Measurements from ENCODE around the gene KIF2C.
A peak's percentile ranks its signal among the peaks of the same experiment; 100 is the strongest.
"Not testable (repeated sequence)": the region's sequence is repeated elsewhere in the genome, so short reads cannot be mapped to it uniquely, and the experiment has no call there.

KIF2C gene

DNA sequence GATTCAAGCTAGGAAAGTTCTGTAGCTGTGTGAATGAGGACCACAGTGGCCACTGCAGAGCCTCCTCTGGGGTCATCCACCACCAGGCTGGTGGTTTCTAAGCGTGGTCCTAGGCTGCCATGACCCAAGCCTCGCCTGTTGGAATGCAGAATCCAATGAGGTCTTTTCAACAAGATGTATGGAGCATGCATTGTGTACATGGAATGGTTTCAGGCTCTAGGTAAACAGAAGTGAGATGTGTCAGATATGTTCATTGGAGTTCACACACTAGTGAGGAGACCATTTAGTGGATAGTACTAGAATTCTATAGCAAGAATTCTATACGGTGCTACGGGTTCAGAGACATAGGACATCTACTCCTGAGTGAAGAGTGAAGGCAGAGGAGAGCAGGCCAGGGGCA lies 19.4 kb upstream of the KIF2C start:
- no peak for DNase-seq

DNA sequence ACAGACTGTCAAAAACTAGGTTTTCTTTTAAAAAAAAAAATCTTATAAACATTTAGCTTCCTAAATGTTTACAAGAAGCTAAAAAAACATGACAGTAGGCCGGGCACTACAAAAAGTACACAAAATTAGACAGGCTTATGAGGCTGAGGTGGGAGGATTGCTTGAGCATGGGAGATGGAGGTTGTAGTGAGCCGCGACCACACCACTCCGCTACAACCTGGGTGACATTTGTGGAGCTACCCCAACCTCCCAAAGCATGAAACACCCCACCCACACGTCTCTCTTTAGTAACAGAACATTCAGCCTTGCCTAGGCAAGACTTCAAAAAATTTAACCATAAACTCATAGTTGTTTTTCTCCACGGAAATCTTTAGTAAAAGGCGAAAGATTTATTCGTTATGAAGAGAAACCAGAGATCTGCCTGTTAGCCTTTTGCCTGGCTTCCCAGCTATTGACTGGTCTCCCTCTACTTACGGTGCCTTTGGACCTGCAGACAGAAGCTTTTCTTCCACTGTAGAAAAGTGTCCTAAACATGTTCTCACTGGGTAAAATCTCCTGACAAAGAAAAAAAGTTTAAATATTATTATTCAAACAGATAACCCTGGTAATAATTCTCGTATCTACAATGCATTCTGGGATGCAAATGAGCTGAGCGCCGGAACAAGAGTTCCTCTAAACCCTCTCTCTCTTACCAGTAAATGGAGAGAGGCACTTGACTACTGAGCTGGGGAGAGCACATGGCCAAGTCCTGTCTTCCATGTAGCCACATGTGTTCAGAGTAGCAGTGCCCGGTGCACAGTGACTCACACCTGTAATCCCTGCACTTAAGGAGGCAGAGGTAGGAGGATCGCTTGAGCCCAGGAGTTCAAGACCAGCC lies 17.9 kb upstream of the KIF2C start:
- peak; percentile 20 for DNase-seq

- no peak for DNase-seq
Observed at GRCh38 chr1:44723064-44723463, 16.6 kb upstream of the KIF2C start.

DNA sequence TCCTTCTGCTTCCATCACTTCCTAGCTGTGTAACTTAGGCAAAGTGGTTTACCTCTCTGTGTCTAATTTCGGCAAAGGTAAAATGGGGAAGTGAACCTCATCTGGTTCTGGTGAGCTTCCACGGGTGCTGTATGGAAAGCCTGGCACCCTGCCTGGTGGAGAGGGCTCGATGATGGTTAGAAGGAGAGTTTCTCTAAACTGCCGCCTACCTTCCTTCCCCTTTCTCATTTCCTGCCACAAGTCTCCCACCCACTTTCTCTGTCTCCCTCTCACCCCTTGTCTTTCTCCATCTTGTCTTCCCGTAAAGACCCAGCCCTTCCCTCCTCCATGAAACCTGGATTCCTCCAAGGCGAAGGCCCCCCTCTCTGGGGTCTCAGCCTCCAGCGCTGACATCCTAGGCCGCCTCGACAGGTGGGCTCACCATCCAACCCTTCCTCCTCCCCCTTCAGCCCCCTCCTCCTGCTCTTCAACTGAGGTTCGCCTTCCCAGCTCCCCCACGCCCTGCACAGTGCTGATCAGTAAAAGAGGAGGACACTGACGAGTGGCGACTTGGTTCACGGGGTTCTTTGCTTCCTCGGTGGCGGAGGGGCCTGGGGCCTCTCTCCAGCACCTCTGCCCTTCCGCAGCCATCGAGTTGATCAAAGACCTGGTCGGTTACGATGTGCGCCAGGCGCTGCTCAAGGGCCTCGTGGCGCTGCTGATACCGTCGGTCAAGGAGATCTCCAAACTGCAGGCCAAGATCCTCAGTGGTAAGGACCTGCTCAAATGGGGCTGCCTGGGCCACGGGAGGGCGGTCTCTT lies 15.9 kb upstream of the KIF2C start:
- no peak for DNase-seq

GRCh38 chr1:44724296-44724954 lies 15.2 kb upstream of the KIF2C start:
- no peak for DNase-seq

GRCh38 chr1:44724955-44725698 lies 14.5 kb upstream of the KIF2C start:
- no peak for DNase-seq

- peak; percentile 94 for DNase-seq
Observed at GRCh38 chr1:44730741-44731512, 8.7 kb upstream of the KIF2C start, which contains the start of gene RNU5D-1. RNU5D-1 (minus strand) TSS chr1:44731170.

- no peak for DNase-seq
Observed at GRCh38 chr1:44733365-44733764, 6.3 kb upstream of the KIF2C start.

DNA sequence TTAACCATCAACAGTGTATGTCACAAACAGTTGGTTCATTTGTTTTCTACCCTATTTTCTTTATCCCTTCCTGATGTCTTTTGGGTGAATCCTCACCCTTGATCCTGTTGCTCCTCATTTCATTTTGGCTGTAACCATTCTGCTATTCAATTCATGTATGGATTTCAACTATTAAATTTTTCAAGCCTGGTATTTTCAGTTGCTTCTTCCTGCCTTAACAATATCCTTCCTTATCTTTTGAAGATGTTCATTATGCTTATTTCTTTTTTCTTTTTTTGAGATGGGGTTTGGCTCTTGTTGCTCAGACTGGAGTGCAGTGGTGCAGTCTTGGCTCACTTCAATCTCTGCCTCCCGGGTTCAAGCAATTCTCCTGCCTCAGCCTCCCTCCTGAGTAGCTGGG lies 5.9 kb upstream of the KIF2C start:
- no peak for DNase-seq

DNA sequence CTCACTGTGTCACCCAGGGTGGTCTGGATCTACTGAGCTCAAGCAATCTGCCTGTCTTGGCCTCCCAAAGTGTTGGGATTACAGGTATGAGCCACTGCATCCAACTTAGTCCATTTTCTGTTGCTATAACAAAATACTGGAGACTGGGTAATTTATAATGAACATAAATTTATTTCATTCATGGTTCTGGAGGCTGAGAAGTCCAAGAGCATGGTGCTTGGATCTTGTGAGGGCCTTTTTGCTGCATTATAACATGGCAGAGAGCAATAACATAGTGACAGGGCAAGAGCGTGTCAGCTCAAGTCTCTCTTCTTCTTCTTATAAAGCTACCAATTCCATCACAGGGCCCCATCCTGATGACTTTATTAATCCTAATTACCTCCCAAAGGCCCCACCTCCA lies 3.6 kb upstream of the KIF2C start:
- DNase-seq, result no peak

- DNase-seq, result not testable (repeated sequence)
Observed at GRCh38 chr1:44738953-44739306, 707 bp upstream of the KIF2C start.

DNA sequence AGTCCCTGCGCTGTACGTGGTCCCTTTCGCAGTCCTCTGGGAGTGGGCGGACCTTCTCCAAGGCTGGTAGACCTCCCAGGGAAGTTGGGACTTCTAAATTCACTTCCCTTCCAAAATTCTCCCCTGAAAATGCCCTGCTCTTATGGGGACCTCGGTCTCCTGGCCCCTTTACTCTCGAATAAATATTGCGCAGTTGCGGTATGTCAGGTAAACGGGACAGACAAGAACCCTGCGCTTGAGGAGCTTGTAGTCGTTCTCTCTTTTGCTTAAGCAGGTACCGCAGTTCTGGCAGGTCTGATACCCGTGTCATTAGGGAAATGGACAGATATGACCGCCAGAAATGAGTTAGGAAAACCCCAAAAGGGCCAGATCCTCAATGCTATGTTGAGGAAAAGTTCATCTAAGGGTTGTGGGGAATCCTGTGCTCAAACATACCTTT lies 561 bp downstream of the KIF2C start:
- DNase-seq, result no peak

GRCh38 chr1:44743211-44743610 lies 3.6 kb downstream of the KIF2C start:
- DNase-seq, result no peak

GRCh38 chr1:44747878-44748277 lies 8.2 kb downstream of the KIF2C start:
- no peak for DNase-seq

GRCh38 chr1:44757420-44757819 lies 17.8 kb downstream of the KIF2C start:
- DNase-seq, result no peak

DNA sequence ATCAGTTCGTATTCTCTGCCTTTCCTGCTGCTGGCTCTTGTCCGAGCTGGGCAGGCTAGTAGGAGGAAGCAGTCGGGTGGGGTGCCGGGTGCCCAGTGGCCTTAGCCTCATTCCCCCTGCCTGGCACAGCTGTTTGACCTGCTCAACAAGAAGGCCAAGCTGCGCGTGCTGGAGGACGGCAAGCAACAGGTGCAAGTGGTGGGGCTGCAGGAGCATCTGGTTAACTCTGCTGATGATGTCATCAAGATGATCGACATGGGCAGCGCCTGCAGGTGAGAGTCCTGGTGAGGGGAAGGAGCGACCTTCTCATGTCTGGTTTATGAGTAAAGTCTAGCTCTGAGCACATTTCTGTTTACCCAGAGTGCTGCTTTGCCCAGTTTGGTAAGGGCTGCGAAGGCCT lies 19.4 kb downstream of the KIF2C start:
- no peak for DNase-seq

GRCh38 chr1:44760876-44761275 lies 21.2 kb downstream of the KIF2C start:
- DNase-seq, result no peak

GRCh38 chr1:44766421-44766820 lies 26.8 kb downstream of the KIF2C start:
- DNase-seq, result not testable (repeated sequence)

GRCh38 chr1:44775078-44775929 lies 35.7 kb downstream of the KIF2C start, which contains the start of gene RPS8:
RPS8 (plus strand) TSS chr1:44775540; CDS start chr1:44775597, 57 bp downstream.
- peak; percentile 93 for DNase-seq

DNA sequence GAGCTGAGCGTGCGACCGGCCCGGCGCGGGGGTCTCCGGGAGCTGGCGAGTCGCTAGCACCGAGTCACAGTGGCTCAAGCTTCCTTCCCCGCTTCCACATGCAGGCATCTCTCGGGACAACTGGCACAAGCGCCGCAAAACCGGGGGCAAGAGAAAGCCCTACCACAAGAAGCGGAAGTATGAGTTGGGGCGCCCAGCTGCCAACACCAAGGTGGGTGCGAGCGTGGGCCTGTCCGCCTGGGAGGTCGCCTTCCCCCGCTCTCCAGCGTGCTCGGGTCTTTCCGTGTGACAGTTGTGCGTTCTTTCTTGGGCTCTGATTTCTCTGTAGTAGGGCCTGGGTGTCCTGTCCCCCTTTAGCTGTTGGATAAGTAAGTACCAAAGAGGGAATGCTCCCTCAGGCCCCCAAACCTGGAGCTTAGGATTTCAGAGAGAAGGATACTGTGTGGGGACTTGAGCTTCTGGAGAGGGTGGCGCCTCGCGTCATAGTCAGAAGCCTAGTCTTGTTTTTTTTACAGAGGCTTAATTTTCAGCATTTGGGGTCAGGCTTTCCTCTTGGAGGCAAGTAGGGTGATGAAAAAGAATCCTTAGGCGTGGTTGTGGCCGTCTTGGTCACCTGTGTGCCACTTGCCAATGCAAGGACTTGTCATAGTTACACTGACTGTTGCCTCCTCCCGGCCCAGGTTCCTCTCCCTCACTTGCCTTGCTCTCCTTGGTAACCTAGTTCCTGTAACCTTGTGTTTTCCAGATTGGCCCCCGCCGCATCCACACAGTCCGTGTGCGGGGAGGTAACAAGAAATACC lies 36.5 kb downstream of the KIF2C start:
- DNase-seq, result no peak

All from midbrain (tissue), 1 donor.